Measurements from ENCODE around the gene PADI4.

PADI4 gene

GRCh38 chr1:17307946-17308345, at the start of gene PADI4:
TSS of gene PADI4 (plus strand) at chr1:17308197. CDS start at chr1:17308223, 26 bp downstream.
- no peak for TF ChIP-seq CTCF (IDR thresholded peaks at IDR 0.05; ENCODE audit: low read length, missing control alignments)
- no peak within 1 kb of the TSS for H3K4me3 ChIP-seq (replicated peaks; ENCODE audit: low read depth, low read length)
- no peak for DNase-seq (ENCODE audit: low read depth)

DNA sequence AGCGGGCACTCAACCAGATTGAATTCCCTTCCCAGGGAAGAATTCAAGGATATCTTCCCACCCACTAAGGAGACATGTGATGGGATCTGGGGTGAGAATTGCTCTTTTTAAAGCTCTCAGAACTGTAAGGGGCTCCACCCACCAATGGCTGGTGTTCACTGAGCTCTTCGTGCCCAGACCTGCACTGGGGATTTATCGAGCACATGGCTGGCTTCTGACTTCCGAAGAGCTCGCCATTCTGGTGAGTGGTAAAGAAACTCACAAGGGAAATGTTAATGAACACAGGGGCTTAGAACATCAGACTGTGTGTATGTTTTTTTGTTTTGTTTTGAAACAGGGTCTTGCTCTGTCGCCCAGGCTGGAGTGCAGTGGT, 49.3 kb upstream of the PADI4 start:
- TF ChIP-seq CTCF (IDR thresholded peaks at IDR 0.05; ENCODE audit: low read length, missing control alignments), result no peak
- H3K4me3 ChIP-seq (replicated peaks; ENCODE audit: low read depth, low read length), result no peak overlapping the region
- no peak for DNase-seq (ENCODE audit: low read depth)

DNA sequence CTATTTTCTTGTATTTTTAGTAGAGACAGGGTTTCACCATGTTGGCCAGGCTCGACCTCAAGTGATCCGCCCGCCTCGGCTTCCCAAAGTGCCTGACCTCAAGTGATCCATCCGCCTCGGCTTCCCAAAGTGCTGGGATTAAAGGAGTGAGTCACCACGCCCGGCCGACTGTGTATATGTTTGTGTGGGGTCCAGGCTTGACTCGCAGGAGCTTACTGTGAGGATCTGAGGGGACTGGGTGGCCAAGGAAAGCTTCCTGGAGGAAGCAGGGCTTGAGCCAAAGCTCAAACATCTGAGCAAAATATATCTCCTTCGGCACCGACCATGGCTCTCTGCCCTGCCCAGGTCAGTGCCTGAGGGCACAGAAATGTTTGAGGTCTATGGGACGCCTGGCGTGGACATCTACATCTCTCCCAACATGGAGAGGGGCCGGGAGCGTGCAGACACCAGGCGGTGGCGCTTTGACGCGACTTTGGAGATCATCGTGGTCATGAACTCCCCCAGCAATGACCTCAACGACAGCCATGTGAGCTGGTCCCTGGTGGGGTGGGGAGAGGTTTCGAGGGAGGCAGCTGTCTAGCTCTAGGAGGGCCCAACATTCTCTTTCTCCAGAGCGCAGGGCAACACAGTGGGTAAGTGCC, 48.6 kb upstream of the PADI4 start:
- no peak for DNase-seq (ENCODE audit: low read depth)
- H3K4me3 ChIP-seq (replicated peaks; ENCODE audit: low read depth, low read length), result no peak overlapping the region
- TF ChIP-seq CTCF (IDR thresholded peaks at IDR 0.05; ENCODE audit: low read length, missing control alignments), result no peak

DNA sequence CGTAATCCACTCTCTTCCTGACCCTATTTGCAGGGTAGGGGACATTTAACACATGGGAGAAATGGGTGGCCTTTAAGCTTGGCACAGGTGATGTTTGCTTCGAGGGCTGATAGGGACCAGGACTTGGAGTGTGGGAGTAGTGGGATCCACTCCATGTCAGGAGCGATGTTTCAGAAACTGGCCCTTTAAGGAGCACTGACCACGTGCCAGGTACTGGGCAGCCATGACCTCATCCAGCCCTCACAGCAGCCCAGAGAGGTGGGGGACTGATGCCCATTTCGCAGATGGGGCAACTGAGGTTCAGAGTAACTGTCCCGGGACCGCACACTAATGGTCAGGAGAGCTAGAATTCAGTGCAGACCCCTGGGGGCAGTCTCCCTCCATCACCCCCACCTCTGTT, 47.7 kb upstream of the PADI4 start:
- no peak overlapping the region for H3K4me3 ChIP-seq (replicated peaks; ENCODE audit: low read depth, low read length)
- TF ChIP-seq CTCF (IDR thresholded peaks at IDR 0.05; ENCODE audit: low read length, missing control alignments), result no peak
- DNase-seq (ENCODE audit: low read depth), result no peak

- TF ChIP-seq CTCF (IDR thresholded peaks at IDR 0.05; ENCODE audit: low read length, missing control alignments), result no peak
- H3K4me3 ChIP-seq (replicated peaks; ENCODE audit: low read depth, low read length), result no peak overlapping the region
- no peak for DNase-seq (ENCODE audit: low read depth)
Measured at GRCh38 chr1:17260738-17261137, 47.3 kb upstream of the PADI4 start.

DNA sequence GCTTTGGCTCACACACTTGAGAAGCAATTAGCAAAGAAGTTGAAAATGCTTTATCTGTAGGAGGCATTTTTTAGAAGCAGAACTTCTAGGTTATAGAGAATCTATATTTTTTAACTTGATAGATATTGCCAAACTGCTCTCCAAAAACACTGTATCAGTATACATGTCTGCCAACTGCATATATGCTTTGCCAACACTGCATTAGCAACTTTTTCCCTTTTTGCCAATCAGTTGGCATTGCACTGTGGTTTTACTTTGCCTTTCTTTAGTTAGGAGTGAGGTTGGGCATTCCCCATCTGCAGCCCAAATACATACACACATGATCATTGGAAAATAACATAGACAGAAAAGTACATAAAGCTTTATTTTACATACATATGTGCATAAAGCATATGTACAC, 44.1 kb upstream of the PADI4 start:
- no peak overlapping the region for H3K4me3 ChIP-seq (replicated peaks; ENCODE audit: low read depth, low read length)
- TF ChIP-seq CTCF (IDR thresholded peaks at IDR 0.05; ENCODE audit: low read length, missing control alignments), result no peak

GRCh38 chr1:17264470-17264869, 43.5 kb upstream of the PADI4 start:
- no peak for DNase-seq (ENCODE audit: low read depth)
- H3K4me3 ChIP-seq (replicated peaks; ENCODE audit: low read depth, low read length), result no peak overlapping the region
- no peak for TF ChIP-seq CTCF (IDR thresholded peaks at IDR 0.05; ENCODE audit: low read length, missing control alignments)

More for the DNA sequence above, 44.1 kb upstream of the PADI4 start:
- no peak for DNase-seq (ENCODE audit: low read depth)

Data from fibroblast of pulmonary artery (primary cell).